Keratinocyte (primary cell): ENCODE measurements around the gene PHYH. TPM values are rescaled to one million over a fixed set of nuclear protein-coding genes. Genes with fewer than 3 reads are reported as not detected.

Experiments used
- DNase-seq: peaks from one replicate; pipeline ENCODE4 v3.0.0-alpha.2; 2011; ENCODE audit warnings: low read depth, missing footprints, low spot score
- FAIRE-seq: peaks from 2 replicates; lab custom pipeline; 2011; peaks lifted over from hg19 to GRCh38; lab: Jason Lieb, UNC
- H2AFZ ChIP-seq: 2 replicates; pipeline ENCODE4 v1.6.0; 2012; ENCODE audit warnings: low read length, control low read depth, inconsistent platforms; ENCODE audit not compliant: control insufficient read depth
- H3K27ac ChIP-seq: 2 replicates; pipeline ENCODE4 v1.5.1; 2011; ENCODE audit warnings: low read length; ENCODE audit not compliant: control insufficient read depth, insufficient read depth
- H3K27me3 ChIP-seq: 3 replicates; pipeline ENCODE4 v1.6.0; 2011; ENCODE audit warnings: low read length; ENCODE audit not compliant: control insufficient read depth, insufficient read depth; ENCODE audit errors: extremely low read depth
- H3K36me3 ChIP-seq, 2 experiments: 2 replicates in 1 of 2; 3 replicates in 1 of 2; pipeline ENCODE4 v1.5.1; 2011; ENCODE audit warnings: low read length in 2 of 2, mild to moderate bottlenecking in 1 of 2; ENCODE audit not compliant: control insufficient read depth in 2 of 2, insufficient read depth in 2 of 2; ENCODE audit errors: extremely low read depth in 1 of 2
- H3K4me1 ChIP-seq: 3 replicates; pipeline ENCODE4 v1.5.1; 2011; ENCODE audit warnings: low read length; ENCODE audit not compliant: control insufficient read depth, insufficient read depth; ENCODE audit errors: extremely low read depth
- H3K4me2 ChIP-seq: 3 replicates; pipeline ENCODE4 v1.6.0; 2011; ENCODE audit warnings: low read depth, low read length; ENCODE audit not compliant: control insufficient read depth, insufficient read depth; ENCODE audit errors: extremely low read depth
- H3K4me3 ChIP-seq, 3 experiments: fragments of 200-600 bp in 1 of 3; sonication (generic) in 1 of 3; 2 replicates in 2 of 3; 3 replicates in 1 of 3; pipeline ENCODE4 v1.5.1; 2011 to 2016; ENCODE audit warnings: low read length in 3 of 3, mild to moderate bottlenecking in 3 of 3, control low read depth in 2 of 3, inconsistent platforms in 1 of 3, low read depth in 1 of 3, mixed read lengths in 1 of 3, mixed run types in 1 of 3, moderate library complexity in 1 of 3; ENCODE audit not compliant: control insufficient read depth in 2 of 3, insufficient read depth in 2 of 3; ENCODE audit errors: extremely low read depth in 1 of 3
- H3K79me2 ChIP-seq: 2 replicates; pipeline ENCODE4 v1.6.0; 2012; ENCODE audit warnings: low read length; ENCODE audit not compliant: control insufficient read depth, insufficient read depth
- H3K9ac ChIP-seq: 3 replicates; pipeline ENCODE4 v1.6.0; 2011; ENCODE audit warnings: low read length; ENCODE audit not compliant: control insufficient read depth, insufficient read depth; ENCODE audit errors: extremely low read depth
- H3K9me1 ChIP-seq: 3 replicates; pipeline ENCODE4 v1.6.0; 2011; ENCODE audit warnings: low read length; ENCODE audit not compliant: control insufficient read depth, insufficient read depth; ENCODE audit errors: extremely low read depth
- H3K9me3 ChIP-seq: 2 replicates; pipeline ENCODE4 v1.5.1; 2012; ENCODE audit warnings: low read depth, low read length; ENCODE audit not compliant: control insufficient read depth
- H4K20me1 ChIP-seq: 3 replicates; pipeline ENCODE4 v1.6.0; 2011; ENCODE audit warnings: low read length; ENCODE audit not compliant: control insufficient read depth, insufficient read depth; ENCODE audit errors: extremely low read depth
- CTCF ChIP-seq, 3 experiments: IDR thresholded peaks in 1 of 3; conservative IDR thresholded peaks in 1 of 3; optimal IDR thresholded peaks in 1 of 3; 2 replicates in 2 of 3; 3 replicates in 1 of 3; pipeline versions ENCODE3 to v1.5.1; 2011; ENCODE audit warnings: low read length in 3 of 3, mild to moderate bottlenecking in 3 of 3, moderate library complexity in 2 of 3, control low read depth in 1 of 3, inconsistent platforms in 1 of 3; ENCODE audit not compliant: insufficient read depth in 2 of 3; ENCODE audit errors: extremely low read depth in 1 of 3
- EZH2 ChIP-seq: IDR thresholded peaks from one replicate; pipeline ENCODE4 v1.6.1; 2012; ENCODE audit warnings: inconsistent platforms, mild to moderate bottlenecking, low read length, moderate library complexity
- dilution Hi-C: fragments of 300-500 bp; cut with MboI; formaldehyde crosslinking; loops from one replicate; pipeline ENCODE4 v1.7.0; 2020; ENCODE audit warnings: low sequenced_read_pairs; ENCODE audit not compliant: extremely low pct_ligation_motif_present
- polyA plus RNA-seq, 5 experiments: library from polyadenylated mRNA; depleted of rRNA in 3 of 5; stranded (reverse) in 3 of 5; stranded (forward) in 1 of 5; unstranded in 1 of 5; fragments of >200 nt; gene quantifications; 1 replicate in 1 of 5; 2 replicates in 3 of 5; 3 replicates in 1 of 5; pipeline versions ENCODE4 v1.2.1 to v1.2.3, GENCODE V29; 2011 to 2012; ENCODE audit warnings: missing spikeins in 2 of 5, low read depth in 1 of 5, low replicate concordance in 1 of 5

PHYH gene
- polyA plus RNA-seq, 1 donor (not counting 4 experiments of a cell fraction or from before 2014, with no cell fraction given) = 11.5 TPM

- DNase-seq (no peak), FAIRE-seq (no peak)
- Histone ChIP-seq H3K79me2 (no peaks in the 10 kb centered on the region), H3K27me3 (no peaks in the 10 kb centered on the region), H3K9ac (no peak overlapping the region), H3K4me2 (no peak overlapping the region), H3K4me3 (no peak overlapping the region), H3K27ac (no peak overlapping the region), H3K36me3 (no peaks in the 10 kb centered on the region), H4K20me1 (no peaks in the 10 kb centered on the region), H3K4me1 (peaks cover 2% of the 10 kb centered on the region), H3K9me1 (no peaks in the 10 kb centered on the region), H2AFZ (peak overlapping the region; percentile 93), H3K9me3 (no peaks in the 10 kb centered on the region)
- dilution Hi-C loops = no loop called here
- TF ChIP-seq CTCF (optimal IDR thresholded peaks at IDR 0.05 in 1 of 3, IDR thresholded peaks at IDR 0.05 in 1 of 3, conservative IDR thresholded peaks at IDR 0.05 in 1 of 3; ENCODE audit: extremely low read depth in 1 of 3, insufficient read depth in 2 of 3, low read length in 3 of 3) = no peak
- TF ChIP-seq EZH2 = no peak
These were observed 3.1 kb upstream of the PHYH start for GRCh38 chr10:13302821-13303555.

GRCh38 chr10:13298748-13299436 is 972 bp downstream of the PHYH start:
- Histone ChIP-seq H3K4me1 (peaks cover 2% of the 10 kb centered on the region), H2AFZ (peak overlapping the region; percentile 89), H3K9me3 (no peaks in the 10 kb centered on the region), H3K36me3 (no peaks in the 10 kb centered on the region), H4K20me1 (no peaks in the 10 kb centered on the region), H3K4me3 (peak overlapping the region; percentile 56 to 69 (median 64)), H3K9ac (peak overlapping the region; percentile 70), H3K9me1 (no peaks in the 10 kb centered on the region), H3K27me3 (no peaks in the 10 kb centered on the region), H3K79me2 (no peaks in the 10 kb centered on the region), H3K4me2 (peak overlapping the region; percentile 84), H3K27ac (no peak overlapping the region)
- no peak for DNase-seq
- no peak for TF ChIP-seq CTCF (optimal IDR thresholded peaks at IDR 0.05 in 1 of 3, IDR thresholded peaks at IDR 0.05 in 1 of 3, conservative IDR thresholded peaks at IDR 0.05 in 1 of 3; ENCODE audit: extremely low read depth in 1 of 3, insufficient read depth in 2 of 3, low read length in 3 of 3)
- TF ChIP-seq EZH2 = no peak
- dilution Hi-C loops = no loop called here
- FAIRE-seq = no peak
